ENCODE measurements around the gene VAV3. TPM values are rescaled to one million over a fixed set of nuclear protein-coding genes. Genes with fewer than 3 reads are reported as not detected.
A peak's percentile ranks its signal among the peaks of the same experiment; 100 is the strongest.

VAV3 gene
- polyA plus RNA-seq, 4 donors, result 114 to 148 (median 128) TPM

- peak in 1 of 4 donors; percentile 10 for DNase-seq (ENCODE audit: low read depth in 4 of 4, low spot score in 2 of 4)
Measured at GRCh38 chr1:107803579-107803978, 161.4 kb downstream of the VAV3 start.

GRCh38 chr1:107802654-107803053 is 162.3 kb downstream of the VAV3 start:
- no peak for DNase-seq (ENCODE audit: low read depth in 4 of 4, low spot score in 2 of 4)

GRCh38 chr1:107795994-107796393 is 169.0 kb downstream of the VAV3 start:
- DNase-seq (ENCODE audit: low read depth in 4 of 4, low spot score in 2 of 4), result no peak

DNA sequence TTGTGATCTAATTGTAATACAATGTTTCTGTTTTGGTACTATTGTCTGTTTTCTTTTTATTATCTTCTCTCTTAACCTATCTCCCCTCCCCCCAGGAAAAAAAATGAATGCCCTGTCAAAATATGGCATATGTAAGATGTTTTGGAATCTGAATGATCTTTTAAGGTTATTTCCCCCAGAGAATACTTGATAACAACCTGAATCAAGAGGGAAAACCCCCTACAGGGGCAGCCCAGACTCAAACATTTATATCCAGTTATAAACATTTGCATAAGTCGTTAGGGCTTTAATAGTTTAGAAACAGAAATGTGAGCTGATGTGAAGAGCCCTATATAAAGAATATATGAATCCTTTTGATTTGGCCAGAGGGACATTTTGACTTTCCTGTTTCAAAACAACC is 169.5 kb downstream of the VAV3 start:
- DNase-seq (ENCODE audit: low read depth in 4 of 4, low spot score in 2 of 4), result no peak

GRCh38 chr1:107794571-107794970 is 170.4 kb downstream of the VAV3 start:
- DNase-seq (ENCODE audit: low read depth in 4 of 4, low spot score in 2 of 4), result no peak

DNA sequence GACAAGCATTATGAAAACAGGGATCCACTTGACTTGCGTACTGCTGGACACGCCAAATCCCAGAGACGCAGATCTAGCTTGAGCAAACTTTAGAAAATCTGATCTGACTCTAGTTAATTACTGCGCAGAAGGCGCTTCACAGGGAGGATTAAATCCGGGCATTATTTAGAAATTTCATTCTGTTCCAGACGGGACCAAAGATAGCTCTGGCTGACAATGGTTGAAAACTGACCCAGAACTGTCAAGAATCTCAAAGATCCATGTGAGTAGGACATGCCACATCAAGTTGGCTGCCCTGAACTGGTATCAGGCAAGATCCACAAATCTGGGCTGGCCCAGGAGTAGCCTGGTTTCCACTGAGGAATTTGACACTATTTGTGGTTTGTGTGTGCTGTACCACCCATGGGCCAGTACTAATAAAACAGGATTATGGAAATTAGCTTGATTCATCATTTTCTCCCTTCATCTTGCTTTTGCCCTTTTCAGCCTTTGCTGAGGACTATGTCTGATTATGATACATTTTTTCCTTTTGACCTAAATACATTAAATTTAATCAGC is 171.0 kb downstream of the VAV3 start:
- no peak for DNase-seq (ENCODE audit: low read depth in 4 of 4, low spot score in 2 of 4)

DNA sequence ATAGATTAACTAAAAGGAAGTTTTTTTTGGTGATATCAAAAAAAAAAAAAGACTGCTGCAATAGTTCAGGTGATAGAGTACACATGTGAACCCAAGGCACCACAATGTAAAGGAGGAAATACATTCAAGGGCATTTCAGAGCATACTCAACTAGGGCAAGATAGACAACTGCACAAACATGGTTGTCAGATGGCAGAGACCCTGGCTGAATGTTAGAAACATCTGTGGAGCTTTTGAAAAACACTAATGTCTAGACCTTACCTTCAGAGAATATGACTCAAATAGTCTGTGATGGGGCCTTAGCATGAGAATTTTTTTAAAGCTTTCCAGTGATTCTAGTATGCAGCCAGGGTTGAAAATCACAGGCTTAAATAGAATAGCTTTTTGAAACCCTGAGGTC is 173.6 kb downstream of the VAV3 start:
- no peak for DNase-seq (ENCODE audit: low read depth in 4 of 4, low spot score in 2 of 4)

DNA sequence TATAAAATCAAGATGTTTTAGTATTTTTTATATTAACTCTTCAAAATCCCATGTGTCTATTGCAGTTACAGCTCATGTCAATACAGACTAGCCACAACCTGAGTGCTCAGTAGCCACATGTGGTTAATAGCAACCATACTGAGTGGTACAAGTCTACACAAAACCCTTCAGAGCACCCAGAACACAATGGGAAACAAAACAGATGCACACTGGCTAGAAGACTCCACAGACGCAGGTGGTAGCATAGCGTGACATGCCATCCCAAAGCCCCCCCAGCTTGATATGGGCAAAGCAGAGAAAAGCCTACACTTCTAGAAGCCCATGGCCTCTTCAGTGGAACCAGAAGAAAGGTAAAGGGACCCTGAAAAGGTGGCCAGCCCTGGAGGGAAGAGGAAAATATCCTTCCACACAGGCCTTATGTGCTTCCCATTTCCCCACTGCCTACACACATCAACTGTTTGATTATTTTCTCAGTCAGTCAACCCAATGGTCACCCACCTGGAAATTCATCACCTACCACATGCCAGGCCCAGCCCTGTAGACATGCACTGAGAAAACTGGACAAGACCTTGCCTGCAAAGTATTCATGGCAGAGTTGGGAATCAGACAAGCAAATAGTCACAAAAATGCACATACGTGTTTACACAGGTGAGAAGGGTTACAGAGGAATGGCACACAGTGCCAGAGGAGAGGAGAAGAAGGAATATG is 175.0 kb downstream of the VAV3 start:
- no peak for DNase-seq (ENCODE audit: low read depth in 4 of 4, low spot score in 2 of 4)

GRCh38 chr1:107788206-107789202 is 176.5 kb downstream of the VAV3 start:
- no peak for DNase-seq (ENCODE audit: low read depth in 4 of 4, low spot score in 2 of 4)

DNA sequence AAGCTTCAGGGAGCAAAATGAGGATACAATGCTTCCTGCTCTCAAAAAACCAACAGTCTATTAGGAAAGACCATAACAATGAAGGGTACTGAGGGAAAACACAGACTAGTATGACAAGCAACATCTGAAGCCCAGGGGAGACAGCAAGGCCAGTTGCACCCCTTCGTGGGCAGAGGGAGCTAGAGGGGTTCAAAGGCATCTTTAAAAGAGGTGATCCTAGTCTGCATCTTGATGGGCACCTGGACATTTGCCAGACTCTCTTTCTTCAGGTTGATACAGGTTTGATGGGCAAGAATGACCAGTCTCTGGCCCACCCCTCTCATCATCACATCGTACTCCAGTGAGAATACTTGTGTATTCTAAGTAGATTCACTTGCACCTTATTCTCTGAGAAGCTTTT is 177.7 kb downstream of the VAV3 start:
- no peak for DNase-seq (ENCODE audit: low read depth in 4 of 4, low spot score in 2 of 4)

GRCh38 chr1:107786203-107786845 is 178.7 kb downstream of the VAV3 start:
- no peak for DNase-seq (ENCODE audit: low read depth in 4 of 4, low spot score in 2 of 4)

- no peak for DNase-seq (ENCODE audit: low read depth in 4 of 4, low spot score in 2 of 4)
Measured at GRCh38 chr1:107785496-107786202, 179.3 kb downstream of the VAV3 start.

DNA sequence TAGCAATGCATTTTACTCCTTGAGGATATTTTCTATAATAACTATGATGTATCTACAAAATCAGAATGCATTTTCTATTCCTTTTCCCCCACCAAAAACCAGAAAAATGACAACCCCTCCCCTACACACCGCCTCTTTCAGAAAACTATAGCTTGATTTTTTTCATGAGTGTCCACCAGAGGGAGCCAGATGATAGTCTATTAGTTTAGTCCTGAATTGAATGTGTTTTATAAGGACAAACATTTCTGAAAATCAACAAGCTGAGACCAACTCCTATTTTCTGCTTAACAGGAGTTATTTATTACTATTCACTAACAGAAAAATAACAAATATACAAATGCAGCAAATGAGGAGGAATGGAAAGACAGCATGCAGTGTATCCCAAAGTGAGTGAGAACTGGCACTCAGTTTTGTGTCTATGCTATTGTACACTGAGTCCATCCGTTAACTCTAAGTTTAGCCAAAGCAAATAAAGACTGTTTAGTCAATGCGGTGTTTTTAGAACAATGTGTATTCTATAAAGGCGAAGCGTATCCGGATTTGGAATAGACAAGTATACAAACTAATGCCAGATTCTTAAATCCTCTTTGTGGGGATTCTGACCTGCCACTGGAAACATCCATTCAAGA is 182.6 kb downstream of the VAV3 start:
- DNase-seq (ENCODE audit: low read depth in 4 of 4, low spot score in 2 of 4), result peak in 3 of 4 donors; percentile 18 to 62 (median 45)

- no peak for DNase-seq (ENCODE audit: low read depth in 4 of 4, low spot score in 2 of 4)
Measured at GRCh38 chr1:107781245-107781644, 183.7 kb downstream of the VAV3 start.

GRCh38 chr1:107777664-107778047 is 187.3 kb downstream of the VAV3 start:
- DNase-seq (ENCODE audit: low read depth in 4 of 4, low spot score in 2 of 4), result no peak

- DNase-seq (ENCODE audit: low read depth in 4 of 4, low spot score in 2 of 4), result peak in 1 of 4 donors; percentile 13
Measured at GRCh38 chr1:107776900-107777663, 187.9 kb downstream of the VAV3 start.

DNA sequence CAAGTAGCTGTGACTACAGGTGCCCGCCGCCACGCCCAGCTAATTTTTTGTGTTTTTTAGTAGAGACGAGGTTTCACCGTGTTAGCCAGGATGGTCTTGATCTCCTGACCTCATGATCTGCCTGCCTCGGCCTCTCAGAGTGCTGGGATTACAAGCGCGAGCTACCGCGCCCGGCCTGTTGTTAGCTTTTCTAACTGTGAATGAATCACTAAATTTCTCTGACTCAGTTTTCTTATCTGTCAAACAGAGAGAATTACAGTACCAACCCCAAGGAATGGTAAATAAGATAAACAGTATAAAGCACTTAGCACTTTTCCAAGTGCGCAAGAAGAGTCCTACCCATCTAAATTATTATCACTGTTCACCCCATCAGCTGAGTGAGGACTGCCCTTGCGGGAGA is 193.6 kb downstream of the VAV3 start:
- DNase-seq (ENCODE audit: low read depth in 4 of 4, low spot score in 2 of 4), result no peak

- no peak for DNase-seq (ENCODE audit: low read depth in 4 of 4, low spot score in 2 of 4)
Measured at GRCh38 chr1:107767156-107767582, 197.8 kb downstream of the VAV3 start.

- no peak for DNase-seq (ENCODE audit: low read depth in 4 of 4, low spot score in 2 of 4)
Measured at GRCh38 chr1:107766533-107766932, 198.4 kb downstream of the VAV3 start.

Measured in left renal cortex interstitium (tissue), 4 donors.